HepG2 (cell line): ENCODE measurements around the gene MAPK8IP1. TPM values are rescaled to one million over a fixed set of nuclear protein-coding genes. Genes with fewer than 3 reads are reported as not detected.

Experiments used
- BRCA1 ChIP-seq: sonication (generic); formaldehyde crosslinking; IDR thresholded peaks from 2 replicates; pipeline ENCODE4 v1.4.0; 2020; ENCODE audit warnings: missing genetic modification reagents
- CCAR2 ChIP-seq: fragments of 200-400 bp; formaldehyde crosslinking; optimal IDR thresholded peaks from 2 replicates; pipeline ENCODE3; 2018; ENCODE audit warnings: low read depth, mild to moderate bottlenecking, low read length, moderate library complexity
- CHCHD3 ChIP-seq: sonication (generic); formaldehyde crosslinking; IDR thresholded peaks from 2 replicates; pipeline ENCODE4 v1.8.0; 2022; ENCODE audit warnings: mild to moderate bottlenecking, missing genetic modification reagents, moderate library complexity
- ELF1 ChIP-seq: sonication (generic); formaldehyde crosslinking; IDR thresholded peaks from 2 replicates; pipeline ENCODE4 v1.4.0; 2020; ENCODE audit warnings: missing genetic modification reagents
- FOSL2 ChIP-seq: sonication (generic); formaldehyde crosslinking; IDR thresholded peaks from 2 replicates; pipeline ENCODE4 v1.4.0; 2020; ENCODE audit warnings: missing genetic modification reagents
- GATAD2A ChIP-seq: IDR thresholded peaks from 2 replicates; pipeline ENCODE4 v1.6.1; 2016
- JUND ChIP-seq: sonication (generic); formaldehyde crosslinking; IDR thresholded peaks from 2 replicates; pipeline ENCODE4 v1.8.0; 2022; ENCODE audit warnings: mild to moderate bottlenecking, missing genetic modification reagents
- KLF9 ChIP-seq: IDR thresholded peaks from 2 replicates; pipeline ENCODE4 v1.6.1; 2016; ENCODE audit warnings: low read depth
- KMT2A ChIP-seq: sonication (generic); formaldehyde crosslinking; IDR thresholded peaks from 2 replicates; pipeline ENCODE4 v1.4.0; 2020; ENCODE audit warnings: missing genetic modification reagents
- MAF1 ChIP-seq: sonication (generic); formaldehyde crosslinking; IDR thresholded peaks from 2 replicates; pipeline ENCODE4 v1.5.0; 2020; ENCODE audit warnings: missing genetic modification reagents, borderline replicate concordance
- MTF1 ChIP-seq: sonication (generic); formaldehyde crosslinking; IDR thresholded peaks from 2 replicates; pipeline ENCODE4 v1.5.0; 2020; ENCODE audit warnings: missing genetic modification reagents
- SETDB1 ChIP-seq: sonication (generic); formaldehyde crosslinking; IDR thresholded peaks from 2 replicates; pipeline ENCODE4 v1.5.1; 2020; ENCODE audit warnings: missing genetic modification reagents, mild to moderate bottlenecking, borderline replicate concordance
- TGIF2 ChIP-seq: IDR thresholded peaks from 2 replicates; pipeline ENCODE4 v1.6.1; 2016; ENCODE audit warnings: control low read depth, missing compliant biosample characterization
- ZBTB44 ChIP-seq: sonication (generic); formaldehyde crosslinking; IDR thresholded peaks from 2 replicates; pipeline ENCODE4 v1.4.0; 2020; ENCODE audit warnings: missing genetic modification reagents
- polyA plus RNA-seq, 8 experiments: library from polyadenylated mRNA; depleted of rRNA in 3 of 8; stranded (reverse) in 7 of 8; unstranded in 1 of 8; fragments of >200 nt; fragmentation: Illumina TruSeq in 4 of 8; extraction: Trizol in 4 of 8; gene quantifications; 2 replicates each; pipeline versions ENCODE4 v1.2.1 to v1.2.3, GENCODE V29; 2011 to 2016; ENCODE audit warnings: low read depth in 4 of 8, missing spikeins in 1 of 8, mixed read lengths in 1 of 8; ENCODE audit not compliant: insufficient read depth in 1 of 8
- total RNA-seq, 5 experiments: library from RNA; depleted of rRNA; stranded (reverse); fragments of >200 nt; fragmentation: Illumina TruSeq; extraction: Trizol; gene quantifications; 2 replicates each; pipeline ENCODE4 v1.2.3, GENCODE V29; 2016; ENCODE audit warnings: low read depth in 1 of 5
- TF ChIP-seq, protein P1 (sequence below): sonication (generic); formaldehyde crosslinking; IDR thresholded peaks from 2 replicates; pipeline ENCODE4 v1.5.1; 2020; ENCODE audit warnings: mild to moderate bottlenecking, missing genetic modification reagents
- TF ChIP-seq, protein P2 (sequence below): sonication (generic); formaldehyde crosslinking; IDR thresholded peaks from 2 replicates; pipeline ENCODE4 v1.4.0; 2020; ENCODE audit warnings: missing genetic modification reagents
- TF ChIP-seq, protein P3 (sequence below): IDR thresholded peaks from 2 replicates; pipeline ENCODE4 v1.6.1; 2016; ENCODE audit warnings: missing compliant biosample characterization, missing genetic modification reagents, borderline replicate concordance
- TF ChIP-seq, protein P4 (sequence below): sonication (generic); formaldehyde crosslinking; IDR thresholded peaks from 2 replicates; pipeline ENCODE4 v1.5.0; 2020; ENCODE audit warnings: missing genetic modification reagents
- TF ChIP-seq, protein P5 (sequence below): sonication (generic); formaldehyde crosslinking; conservative IDR thresholded peaks from 2 replicates; pipeline ENCODE4 v1.8.1; 2023; ENCODE audit warnings: missing genetic modification reagents

The MAPK8IP1 gene
- total and polyA plus RNA-seq, 2 of the 13 experiments (the other 11 are each of a cell fraction or from before 2014, with no cell fraction given), result 2.2 to 4.2 TPM

DNA sequence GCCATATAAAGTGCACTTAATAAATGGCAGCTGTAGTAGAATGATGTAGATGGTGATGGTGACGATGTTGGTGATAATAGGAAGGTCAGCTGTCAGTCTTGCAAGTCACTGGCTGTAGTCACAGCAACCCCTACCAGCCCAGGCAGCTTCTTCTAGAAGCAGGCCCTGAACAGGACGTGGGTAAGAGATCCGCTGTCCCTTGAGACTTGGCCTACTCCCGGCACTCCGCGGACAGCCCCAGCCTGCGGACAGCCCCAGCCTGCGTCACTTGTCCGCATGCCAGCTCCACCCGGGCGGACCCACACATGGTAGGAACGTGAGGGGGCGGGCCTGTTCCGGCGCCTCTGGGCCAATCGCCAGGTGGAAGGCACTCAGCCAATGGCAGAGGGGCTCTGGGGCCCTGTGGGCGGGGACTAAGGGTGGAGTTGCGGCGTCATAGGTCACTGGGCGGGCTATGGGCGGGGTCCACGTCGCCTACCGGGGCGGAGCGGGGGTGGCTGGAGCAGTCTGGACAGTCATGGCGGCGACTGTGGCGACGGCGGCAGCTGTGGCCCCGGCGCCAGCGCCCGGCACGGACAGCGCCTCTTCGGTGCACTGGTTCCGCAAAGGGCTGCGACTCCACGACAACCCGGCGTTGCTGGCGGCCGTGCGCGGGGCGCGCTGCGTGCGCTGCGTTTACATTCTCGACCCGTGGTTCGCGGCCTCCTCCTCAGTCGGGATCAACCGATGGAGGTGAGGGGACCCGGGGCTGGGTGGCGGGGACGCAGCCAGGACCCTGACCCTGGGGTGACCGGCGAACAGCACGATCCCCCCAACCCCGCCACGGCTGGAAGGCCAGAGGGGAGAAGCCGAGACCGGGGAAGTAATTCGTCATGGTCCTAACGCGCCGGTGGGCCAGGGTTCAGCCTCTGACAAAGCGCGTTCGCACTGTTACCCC lies 38.2 kb upstream of the MAPK8IP1 start, which contains the start of gene CRY2 (continued):
- TF ChIP-seq, protein P1, sequence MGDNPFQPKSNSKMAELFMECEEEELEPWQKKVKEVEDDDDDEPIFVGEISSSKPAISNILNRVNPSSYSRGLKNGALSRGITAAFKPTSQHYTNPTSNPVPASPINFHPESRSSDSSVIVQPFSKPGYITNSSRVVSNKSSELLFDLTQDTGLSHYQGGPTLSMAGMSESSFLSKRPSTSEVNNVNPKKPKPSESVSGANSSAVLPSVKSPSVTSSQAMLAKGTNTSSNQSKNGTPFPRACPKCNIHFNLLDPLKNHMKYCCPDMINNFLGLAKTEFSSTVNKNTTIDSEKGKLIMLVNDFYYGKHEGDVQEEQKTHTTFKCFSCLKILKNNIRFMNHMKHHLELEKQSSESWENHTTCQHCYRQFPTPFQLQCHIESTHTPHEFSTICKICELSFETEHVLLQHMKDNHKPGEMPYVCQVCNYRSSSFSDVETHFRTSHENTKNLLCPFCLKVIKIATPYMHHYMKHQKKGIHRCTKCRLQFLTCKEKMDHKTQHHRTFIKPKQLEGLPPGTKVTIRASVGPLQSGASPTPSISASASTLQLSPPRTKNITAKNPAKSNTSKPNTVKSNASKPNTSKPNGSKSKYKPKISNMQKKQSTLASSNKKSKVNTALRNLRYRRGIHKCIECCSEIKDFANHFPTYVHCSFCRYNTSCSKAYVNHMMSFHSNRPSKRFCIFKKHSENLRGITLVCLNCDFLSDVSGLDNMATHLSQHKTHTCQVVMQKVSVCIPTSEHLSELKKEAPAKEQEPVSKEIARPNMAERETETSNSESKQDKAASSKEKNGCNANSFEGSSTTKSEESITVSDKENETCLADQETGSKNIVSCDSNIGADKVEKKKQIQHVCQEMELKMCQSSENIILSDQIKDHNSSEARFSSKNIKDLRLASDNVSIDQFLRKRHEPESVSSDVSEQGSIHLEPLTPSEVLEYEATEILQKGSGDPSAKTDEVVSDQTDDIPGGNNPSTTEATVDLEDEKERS, result no peak
- TF ChIP-seq MTF1 (CRISPR knock-in tag), result no peak
- TF ChIP-seq, protein P2, sequence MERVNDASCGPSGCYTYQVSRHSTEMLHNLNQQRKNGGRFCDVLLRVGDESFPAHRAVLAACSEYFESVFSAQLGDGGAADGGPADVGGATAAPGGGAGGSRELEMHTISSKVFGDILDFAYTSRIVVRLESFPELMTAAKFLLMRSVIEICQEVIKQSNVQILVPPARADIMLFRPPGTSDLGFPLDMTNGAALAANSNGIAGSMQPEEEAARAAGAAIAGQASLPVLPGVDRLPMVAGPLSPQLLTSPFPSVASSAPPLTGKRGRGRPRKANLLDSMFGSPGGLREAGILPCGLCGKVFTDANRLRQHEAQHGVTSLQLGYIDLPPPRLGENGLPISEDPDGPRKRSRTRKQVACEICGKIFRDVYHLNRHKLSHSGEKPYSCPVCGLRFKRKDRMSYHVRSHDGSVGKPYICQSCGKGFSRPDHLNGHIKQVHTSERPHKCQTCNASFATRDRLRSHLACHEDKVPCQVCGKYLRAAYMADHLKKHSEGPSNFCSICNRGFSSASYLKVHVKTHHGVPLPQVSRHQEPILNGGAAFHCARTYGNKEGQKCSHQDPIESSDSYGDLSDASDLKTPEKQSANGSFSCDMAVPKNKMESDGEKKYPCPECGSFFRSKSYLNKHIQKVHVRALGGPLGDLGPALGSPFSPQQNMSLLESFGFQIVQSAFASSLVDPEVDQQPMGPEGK, result peak; percentile 63
- 0 out of 2 replicates have a peak, but pooled peaks have one; percentile 72 for TF ChIP-seq KLF9 (CRISPR knock-in tag)
- peak; percentile 68 for TF ChIP-seq ELF1 (CRISPR knock-in tag)
- no peak for TF ChIP-seq CCAR2
- TF ChIP-seq SETDB1 (CRISPR knock-in tag), result no peak
- TF ChIP-seq, protein P3, sequence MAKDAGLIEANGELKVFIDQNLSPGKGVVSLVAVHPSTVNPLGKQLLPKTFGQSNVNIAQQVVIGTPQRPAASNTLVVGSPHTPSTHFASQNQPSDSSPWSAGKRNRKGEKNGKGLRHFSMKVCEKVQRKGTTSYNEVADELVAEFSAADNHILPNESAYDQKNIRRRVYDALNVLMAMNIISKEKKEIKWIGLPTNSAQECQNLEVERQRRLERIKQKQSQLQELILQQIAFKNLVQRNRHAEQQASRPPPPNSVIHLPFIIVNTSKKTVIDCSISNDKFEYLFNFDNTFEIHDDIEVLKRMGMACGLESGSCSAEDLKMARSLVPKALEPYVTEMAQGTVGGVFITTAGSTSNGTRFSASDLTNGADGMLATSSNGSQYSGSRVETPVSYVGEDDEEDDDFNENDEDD (CRISPR knock-in tag), result peak; percentile 67; the same call in 1 of the 2 replicates
- TF ChIP-seq MAF1, result no peak
- TF ChIP-seq BRCA1 (CRISPR knock-in tag), result no peak; the same call in 1 of the 2 replicates
- TF ChIP-seq KMT2A (CRISPR knock-in tag), result peak; percentile 77; the same call in 1 of the 2 replicates
- TF ChIP-seq GATAD2A (CRISPR knock-in tag), result peak; percentile 47
- TF ChIP-seq ZBTB44 (CRISPR knock-in tag), result no peak
- peak; percentile 46 for TF ChIP-seq FOSL2
- TF ChIP-seq, protein P4, sequence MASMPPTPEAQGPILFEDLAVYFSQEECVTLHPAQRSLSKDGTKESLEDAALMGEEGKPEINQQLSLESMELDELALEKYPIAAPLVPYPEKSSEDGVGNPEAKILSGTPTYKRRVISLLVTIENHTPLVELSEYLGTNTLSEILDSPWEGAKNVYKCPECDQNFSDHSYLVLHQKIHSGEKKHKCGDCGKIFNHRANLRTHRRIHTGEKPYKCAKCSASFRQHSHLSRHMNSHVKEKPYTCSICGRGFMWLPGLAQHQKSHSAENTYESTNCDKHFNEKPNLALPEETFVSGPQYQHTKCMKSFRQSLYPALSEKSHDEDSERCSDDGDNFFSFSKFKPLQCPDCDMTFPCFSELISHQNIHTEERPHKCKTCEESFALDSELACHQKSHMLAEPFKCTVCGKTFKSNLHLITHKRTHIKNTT (CRISPR knock-in tag), result no peak
- TF ChIP-seq, protein P5, sequence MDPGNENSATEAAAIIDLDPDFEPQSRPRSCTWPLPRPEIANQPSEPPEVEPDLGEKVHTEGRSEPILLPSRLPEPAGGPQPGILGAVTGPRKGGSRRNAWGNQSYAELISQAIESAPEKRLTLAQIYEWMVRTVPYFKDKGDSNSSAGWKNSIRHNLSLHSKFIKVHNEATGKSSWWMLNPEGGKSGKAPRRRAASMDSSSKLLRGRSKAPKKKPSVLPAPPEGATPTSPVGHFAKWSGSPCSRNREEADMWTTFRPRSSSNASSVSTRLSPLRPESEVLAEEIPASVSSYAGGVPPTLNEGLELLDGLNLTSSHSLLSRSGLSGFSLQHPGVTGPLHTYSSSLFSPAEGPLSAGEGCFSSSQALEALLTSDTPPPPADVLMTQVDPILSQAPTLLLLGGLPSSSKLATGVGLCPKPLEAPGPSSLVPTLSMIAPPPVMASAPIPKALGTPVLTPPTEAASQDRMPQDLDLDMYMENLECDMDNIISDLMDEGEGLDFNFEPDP (CRISPR knock-in tag), result no peak
- no peak for TF ChIP-seq CHCHD3
- TF ChIP-seq TGIF2 (CRISPR knock-in tag), result peak; percentile 92
- peak; percentile 23; the same call in 1 of the 2 replicates for TF ChIP-seq JUND (CRISPR knock-in tag)
